Measurements from ENCODE around the gene GOT2. TPM values are rescaled to one million over a fixed set of nuclear protein-coding genes. Genes with fewer than 3 reads are reported as not detected.
"Not testable (repeated sequence)": the region's sequence is repeated elsewhere in the genome, so short reads cannot be mapped to it uniquely, and the experiment has no call there.

Gene GOT2
- total RNA-seq, 8 experiments from 2014 or later: 63.0 to 116 (median 76.8) TPM

DNA sequence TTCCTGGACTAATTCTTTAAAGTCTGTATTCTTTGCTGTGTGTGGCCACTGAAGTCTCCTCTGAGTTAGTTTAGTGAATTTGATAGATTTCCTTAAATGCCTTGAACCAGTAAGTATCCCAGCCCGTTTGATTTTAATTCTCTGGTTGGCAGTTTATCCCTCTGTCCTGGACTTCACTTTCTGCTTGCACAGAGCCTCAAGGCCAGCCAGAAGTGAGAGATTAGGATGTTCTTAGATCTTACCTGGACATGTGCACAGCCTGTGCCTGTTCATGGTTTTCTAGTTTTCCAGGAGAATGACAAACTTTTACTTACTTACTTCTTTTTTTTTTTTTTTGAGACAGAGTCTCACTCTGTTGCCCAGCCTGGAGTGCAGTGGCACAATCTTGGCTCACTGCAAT lies 38.7 kb downstream of the GOT2 start:
- H3K4me3 ChIP-seq: no peak overlapping the region
- no peak overlapping the region for H3K27ac ChIP-seq
- 0 to 100% (median 42%) methylated on average over 1 of the region's 1 CpG; no CpG with 5 or more reads in 4 of the 10 experiments for WGBS, 10 experiments
- no peak for ATAC-seq (replicated peaks in 6 of 8)
- in situ Hi-C loops (cut with MboI; ENCODE audit: low pct_unique_long_range_greater_than_20kb in 2 of 9, low sequenced_read_pairs in 9 of 9, unreplicated experiment in 9 of 9): no loop called here
- H3K4me1 ChIP-seq (replicated peaks in 1 of 2): no peaks in the 10 kb centered on the region

DNA sequence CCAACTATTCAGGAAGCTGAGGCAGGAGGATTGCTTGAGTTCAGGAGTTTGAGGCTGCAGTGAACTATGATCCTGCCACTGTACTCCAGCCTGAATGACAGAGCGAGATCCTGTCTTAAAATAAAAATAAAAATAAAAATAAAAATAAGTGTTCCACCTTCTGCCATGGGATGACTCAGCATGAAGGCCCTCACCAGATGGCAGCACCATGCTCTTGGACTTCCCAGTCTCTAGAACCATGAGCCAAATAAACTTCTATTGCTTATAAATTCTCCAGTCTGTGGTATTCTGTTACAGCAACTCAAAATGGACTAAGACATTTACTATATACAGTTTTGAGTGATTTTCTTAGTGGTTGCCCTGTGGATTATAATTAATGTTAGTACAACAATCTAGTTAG lies 41.7 kb downstream of the GOT2 start:
- no peaks in the 10 kb centered on the region for H3K4me1 ChIP-seq (replicated peaks in 1 of 2)
- 43 to 100% (median 86%) methylated on average over 1 of the region's 1 CpG; no CpG with 5 or more reads in 4 of the 10 experiments for WGBS, 10 experiments
- ATAC-seq (replicated peaks in 6 of 8): no peak
- no peak overlapping the region for H3K4me3 ChIP-seq
- in situ Hi-C loops (cut with MboI; ENCODE audit: low pct_unique_long_range_greater_than_20kb in 2 of 9, low sequenced_read_pairs in 9 of 9, unreplicated experiment in 9 of 9): no loop called here
- H3K27ac ChIP-seq: no peak overlapping the region

DNA sequence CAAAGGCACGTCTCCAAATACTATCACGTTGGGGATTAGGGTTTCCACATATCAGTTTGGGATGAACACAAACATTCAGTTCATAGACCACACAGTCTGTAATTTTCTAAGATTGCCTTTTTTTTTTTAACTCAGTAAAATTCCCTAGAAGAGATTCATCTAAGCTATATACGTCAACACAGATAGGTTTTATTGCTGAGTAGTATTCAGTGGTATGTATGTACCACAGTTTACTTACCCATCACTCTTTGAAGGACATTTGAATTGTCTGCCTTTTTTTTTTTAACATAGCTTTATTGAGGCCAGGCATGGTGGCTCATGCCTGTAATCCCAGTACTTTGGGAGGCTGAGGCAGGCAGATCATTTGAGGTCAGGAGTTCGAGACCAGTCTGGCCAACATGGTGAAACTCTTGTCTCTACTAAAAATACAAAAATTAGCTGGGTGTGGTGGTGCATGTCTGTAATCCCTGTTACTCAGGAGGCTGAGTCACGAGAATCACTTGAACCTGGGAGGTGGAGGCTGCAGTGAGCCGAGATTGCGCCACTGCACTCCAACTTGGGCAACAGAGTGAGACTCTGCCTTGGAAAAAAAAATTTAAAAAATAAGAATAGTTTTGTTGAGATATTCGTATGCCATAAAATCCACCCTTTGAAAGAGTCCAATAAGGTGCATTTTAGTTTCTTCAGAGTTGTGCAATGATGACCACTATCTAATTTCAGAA lies 47.0 kb downstream of the GOT2 start:
- H3K27ac ChIP-seq; in situ Hi-C loops (cut with MboI; ENCODE audit: low pct_unique_long_range_greater_than_20kb in 2 of 9, low sequenced_read_pairs in 9 of 9, unreplicated experiment in 9 of 9); H3K4me1 ChIP-seq (replicated peaks in 1 of 2); ATAC-seq (replicated peaks in 6 of 8); H3K4me3 ChIP-seq: not testable (repeated sequence)
- 0 to 89% (median 64%) methylated on average over 2 to 6 of the region's 8 CpGs; no CpG with 5 or more reads in 2 of the 10 experiments for WGBS, 10 experiments

DNA sequence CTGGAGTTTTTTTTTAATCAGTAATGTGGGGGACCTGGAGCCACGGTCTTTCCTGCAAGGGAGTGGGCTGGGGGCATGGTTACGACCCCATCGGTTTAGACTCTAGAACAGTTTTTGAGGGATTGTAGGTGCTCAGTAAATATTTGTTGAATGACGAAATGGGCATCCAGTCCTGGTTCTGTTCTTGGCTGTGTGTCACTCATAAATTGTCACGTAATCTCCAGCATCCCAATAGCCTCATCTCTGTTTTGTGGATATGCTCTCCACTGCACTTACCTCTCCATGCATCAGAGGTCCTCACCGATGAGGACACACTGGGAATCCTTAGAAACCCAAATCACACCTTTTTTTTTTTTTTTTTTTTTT lies 49.0 kb downstream of the GOT2 start:
- H3K4me3 ChIP-seq: peak overlapping the region in 1 of 5 donors; percentile 68
- no peak overlapping the region for H3K27ac ChIP-seq
- in situ Hi-C loops (cut with MboI; ENCODE audit: low pct_unique_long_range_greater_than_20kb in 2 of 9, low sequenced_read_pairs in 9 of 9, unreplicated experiment in 9 of 9): no loop called here
- ATAC-seq (replicated peaks in 6 of 8): no peak
- 43 to 100% (median 90%) methylated on average over 1 to 4 of the region's 6 CpGs for WGBS, 10 experiments
- H3K4me1 ChIP-seq (replicated peaks in 1 of 2): peaks cover 6 to 9% of the 10 kb centered on the region in 2 donors

DNA sequence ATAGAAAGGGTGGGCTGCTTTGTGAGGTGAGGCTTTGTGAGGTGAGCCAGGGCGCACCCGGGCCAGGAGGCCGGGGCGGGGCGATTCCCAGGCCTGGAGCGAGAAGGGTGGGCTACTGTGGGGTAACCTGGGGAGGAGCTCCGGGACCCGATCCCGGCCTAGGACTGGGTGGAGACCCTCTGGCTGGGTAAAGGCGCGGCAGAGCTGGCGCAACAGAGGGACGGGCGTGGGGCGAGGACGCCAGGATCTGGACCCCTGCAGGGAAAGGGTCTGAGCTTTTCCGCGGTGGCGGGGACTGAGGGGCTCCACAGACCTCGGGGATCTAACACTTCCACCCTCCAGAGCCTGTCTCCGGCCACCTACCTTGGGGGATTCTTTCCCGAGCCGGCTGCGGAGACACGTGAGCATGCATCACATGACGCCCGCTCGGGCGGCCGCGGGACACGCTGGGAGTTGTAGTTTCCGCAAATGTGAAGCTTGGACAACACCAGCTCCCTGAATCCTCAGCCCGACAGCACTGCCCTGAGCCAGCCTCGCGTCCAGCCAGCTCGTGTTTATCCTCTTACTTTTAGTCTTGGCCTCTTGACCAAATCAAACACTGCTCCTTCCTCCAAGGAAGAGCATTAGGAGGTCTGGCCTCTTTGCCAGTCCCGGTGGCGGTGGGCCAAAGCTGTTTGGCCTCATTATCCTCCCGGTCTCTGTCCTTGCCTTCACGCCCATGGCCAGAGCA lies 49.6 kb downstream of the GOT2 start, which contains the start of gene SLC38A7:
Gene SLC38A7, minus strand, starts transcription at position 417 of the 730 bp plus-strand sequence. CDS start 4,644 bp downstream, outside the sequence.
- in situ Hi-C loops (cut with MboI; ENCODE audit: low pct_unique_long_range_greater_than_20kb in 2 of 9, low sequenced_read_pairs in 9 of 9, unreplicated experiment in 9 of 9): no loop called here
- H3K27ac ChIP-seq: no peak within 1 kb of the TSS
- 0 to 100% (median 11%) methylated on average over 1 to 15 of the region's 41 CpGs; no CpG with 5 or more reads in 3 of the 10 experiments for WGBS, 10 experiments
- H3K4me3 ChIP-seq: peak within 1 kb of the TSS; percentile 53 to 90 (median 68)
- peak; percentile 92 to 99 (median 98) for ATAC-seq (replicated peaks in 6 of 8)
- H3K4me1 ChIP-seq (replicated peaks in 1 of 2): peaks cover 6 to 9% of the 10 kb centered on the region in 2 donors

DNA sequence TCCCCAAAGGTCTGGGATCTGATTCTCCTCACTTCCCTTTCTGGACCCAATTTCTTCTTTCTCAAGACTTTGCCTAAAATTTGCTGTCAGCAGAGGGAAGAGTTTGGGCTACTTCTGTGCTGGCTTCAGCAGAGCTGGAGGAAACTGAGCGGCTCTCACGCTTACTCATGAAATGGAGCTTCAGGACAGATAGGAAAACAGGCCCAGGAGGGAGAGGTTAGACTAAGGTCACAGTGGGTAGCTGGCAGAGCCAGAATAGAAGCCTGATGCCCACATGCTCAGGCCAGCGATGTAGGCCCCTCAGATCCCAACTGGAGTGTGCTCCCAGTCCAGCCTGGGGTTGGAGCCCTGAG lies 50.1 kb downstream of the GOT2 start:
- Histone ChIP-seq H3K27ac (no peak overlapping the region), H3K4me3 (peak overlapping the region; percentile 53 to 90 (median 68)), H3K4me1 (replicated peaks in 1 of 2) (peaks cover 6 to 9% of the 10 kb centered on the region in 2 donors)
- in situ Hi-C loops (cut with MboI; ENCODE audit: low pct_unique_long_range_greater_than_20kb in 2 of 9, low sequenced_read_pairs in 9 of 9, unreplicated experiment in 9 of 9): no loop called here
- WGBS, 10 experiments: 6 to 50% (median 47%) methylated on average over 1 to 3 of the region's 3 CpGs; no CpG with 5 or more reads in 5 of the 10 experiments
- ATAC-seq (replicated peaks in 6 of 8): peak in 2 of 8 experiments; percentile 35 to 40

DNA sequence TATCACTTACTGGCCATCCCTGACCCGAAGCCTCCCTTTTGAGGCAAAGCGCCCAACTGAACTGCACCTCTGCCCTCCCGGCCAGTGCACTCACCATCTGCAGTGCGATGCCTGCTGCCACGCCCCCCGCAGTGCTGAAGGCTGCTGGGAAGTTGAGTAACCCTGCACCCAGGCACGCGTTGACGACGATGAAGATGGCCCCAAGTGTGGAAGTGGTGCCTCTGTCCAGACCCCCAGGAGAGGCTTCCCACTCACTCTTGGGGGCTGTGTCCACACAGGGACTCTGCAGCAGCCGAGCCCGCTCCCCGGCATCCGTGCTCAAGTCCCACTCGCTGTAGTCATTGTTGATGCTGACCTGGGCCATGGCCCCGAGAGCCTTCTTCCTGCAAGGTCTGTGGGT lies 54.4 kb downstream of the GOT2 start:
- Histone ChIP-seq H3K4me3 (no peak overlapping the region), H3K27ac (no peak overlapping the region), H3K4me1 (replicated peaks in 1 of 2) (peaks cover 6 to 7% of the 10 kb centered on the region in 2 donors)
- ATAC-seq (replicated peaks in 6 of 8): no peak
- in situ Hi-C loops (cut with MboI; ENCODE audit: low pct_unique_long_range_greater_than_20kb in 2 of 9, low sequenced_read_pairs in 9 of 9, unreplicated experiment in 9 of 9): no loop called here
- WGBS, 10 experiments: 70 to 100% (median 92%) methylated on average over 1 to 7 of the region's 16 CpGs; no CpG with 5 or more reads in 3 of the 10 experiments

DNA sequence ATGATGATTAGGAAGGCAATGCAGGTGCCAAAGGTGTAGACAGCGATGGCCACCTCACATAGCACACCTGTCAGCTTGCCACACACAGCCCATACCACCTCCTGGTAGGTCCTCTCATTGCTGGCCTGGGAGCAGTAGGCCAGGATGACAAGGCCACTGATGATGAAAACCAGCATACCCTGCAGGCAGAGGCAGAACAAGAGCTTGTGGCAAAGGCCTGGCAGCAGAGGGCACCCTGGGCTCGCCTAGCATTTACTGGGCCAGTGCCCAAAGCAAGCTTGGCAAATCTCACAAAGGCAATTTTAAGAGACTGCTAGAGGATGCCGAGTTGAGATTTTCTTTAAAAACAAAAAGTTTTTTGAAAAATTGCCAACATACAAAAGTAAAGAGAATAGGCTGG lies 55.4 kb downstream of the GOT2 start:
- in situ Hi-C loops (cut with MboI; ENCODE audit: low pct_unique_long_range_greater_than_20kb in 2 of 9, low sequenced_read_pairs in 9 of 9, unreplicated experiment in 9 of 9): no loop called here
- Histone ChIP-seq H3K27ac (no peak overlapping the region), H3K4me3 (no peak overlapping the region), H3K4me1 (replicated peaks in 1 of 2) (peaks cover 1 to 2% of the 10 kb centered on the region in 2 donors)
- ATAC-seq (replicated peaks in 6 of 8): no peak
- 0 to 93% (median 60%) methylated on average over 1 to 2 of the region's 3 CpGs; no CpG with 5 or more reads in 6 of the 10 experiments for WGBS, 10 experiments

DNA sequence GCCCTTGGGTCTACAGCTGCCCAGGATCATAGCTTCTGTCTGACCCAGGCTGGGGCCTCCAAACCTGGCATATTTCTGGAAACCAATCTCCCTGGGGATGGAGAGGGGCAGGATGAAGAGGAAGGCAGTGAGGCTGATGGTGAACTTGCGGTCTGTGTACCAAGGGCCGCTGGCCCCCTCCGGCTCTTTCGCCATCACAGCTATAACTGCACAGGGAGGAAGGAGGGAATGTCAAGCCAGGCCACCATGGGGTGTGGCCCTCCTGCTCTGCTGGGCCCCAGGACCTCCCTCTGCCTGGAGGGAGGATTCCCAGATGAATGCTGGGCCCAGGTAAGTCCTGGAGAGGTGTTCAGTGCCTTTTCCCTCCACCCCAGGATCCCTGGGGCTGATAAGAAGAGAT lies 55.8 kb downstream of the GOT2 start:
- no peak overlapping the region for H3K27ac ChIP-seq
- WGBS, 10 experiments: 90 to 100% (median 97%) methylated on average over 1 to 4 of the region's 4 CpGs; no CpG with 5 or more reads in 6 of the 10 experiments
- in situ Hi-C loops (cut with MboI; ENCODE audit: low pct_unique_long_range_greater_than_20kb in 2 of 9, low sequenced_read_pairs in 9 of 9, unreplicated experiment in 9 of 9): no loop called here
- no peak overlapping the region for H3K4me3 ChIP-seq
- ATAC-seq (replicated peaks in 6 of 8): no peak
- H3K4me1 ChIP-seq (replicated peaks in 1 of 2): no peaks in the 10 kb centered on the region

DNA sequence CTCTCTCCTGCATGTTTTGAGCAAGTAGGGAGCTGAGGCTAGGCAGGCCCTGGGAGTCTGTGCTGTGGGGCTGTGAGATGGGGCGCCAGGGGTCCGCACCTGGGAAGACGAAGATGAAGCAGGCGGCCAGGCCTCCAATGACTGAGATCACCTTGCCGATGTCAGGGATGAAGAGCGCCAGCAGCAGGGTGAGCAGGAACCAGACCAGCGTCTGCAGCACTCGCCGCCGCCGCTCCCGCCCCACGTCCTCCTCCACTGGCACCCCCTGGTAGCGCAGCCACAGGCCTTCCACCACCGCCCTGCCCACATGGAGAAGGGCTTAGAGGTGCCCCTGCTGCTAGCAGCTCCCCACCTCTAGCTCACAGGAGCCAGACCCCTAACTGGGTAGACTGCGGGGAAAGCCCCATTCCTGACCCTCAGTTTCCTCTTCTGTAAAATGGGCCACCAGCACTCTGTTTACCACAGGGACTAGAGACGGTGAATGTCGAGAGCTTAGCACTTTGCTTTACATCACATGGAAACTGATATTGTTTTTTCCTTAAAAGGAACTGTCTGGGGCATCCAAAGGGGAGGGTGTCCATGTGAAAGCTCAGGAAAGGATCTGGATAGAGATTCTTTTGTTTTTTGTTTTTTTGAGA lies 63.1 kb downstream of the GOT2 start:
- H3K4me3 ChIP-seq: no peak overlapping the region
- no peak for ATAC-seq (replicated peaks in 6 of 8)
- H3K4me1 ChIP-seq (replicated peaks in 1 of 2): no peaks in the 10 kb centered on the region
- WGBS, 10 experiments: 79 to 100% (median 92%) methylated on average over 2 to 10 of the region's 18 CpGs; no CpG with 5 or more reads in 4 of the 10 experiments
- in situ Hi-C loops (cut with MboI; ENCODE audit: low pct_unique_long_range_greater_than_20kb in 2 of 9, low sequenced_read_pairs in 9 of 9, unreplicated experiment in 9 of 9): loop anchor here in 4 of 9 experiments (25.0 kb wide), 2 partner anchors 334 to 359 kb away; no protein-coding TSS in a partner anchor
- H3K27ac ChIP-seq: no peak overlapping the region

DNA sequence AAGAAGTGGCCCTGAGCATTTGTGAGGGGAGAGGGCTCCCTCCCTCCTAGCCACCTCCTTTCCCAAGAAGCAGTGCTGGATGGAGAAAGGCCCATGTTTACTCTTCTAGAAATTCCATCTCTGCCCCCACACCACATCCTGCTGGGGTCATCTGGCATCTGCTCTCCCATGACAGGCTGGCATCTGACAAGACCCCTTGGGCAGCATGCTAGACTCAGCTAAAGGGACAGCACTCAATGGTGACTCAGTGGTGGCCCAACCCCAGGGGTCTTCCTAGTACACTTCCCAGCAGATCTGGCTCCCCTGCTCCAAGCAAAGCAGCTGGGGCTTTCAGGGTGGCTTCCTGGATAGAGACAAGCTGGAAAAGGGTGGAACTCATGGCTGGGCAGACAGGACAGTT lies 63.9 kb downstream of the GOT2 start:
- in situ Hi-C loops (cut with MboI; ENCODE audit: low pct_unique_long_range_greater_than_20kb in 2 of 9, low sequenced_read_pairs in 9 of 9, unreplicated experiment in 9 of 9): loop anchor here in 4 of 9 experiments (25.0 kb wide), 2 partner anchors 333 to 358 kb away; no protein-coding TSS in a partner anchor
- no peaks in the 10 kb centered on the region for H3K4me1 ChIP-seq (replicated peaks in 1 of 2)
- no peak overlapping the region for H3K4me3 ChIP-seq
- no peak overlapping the region for H3K27ac ChIP-seq
- no peak for ATAC-seq (replicated peaks in 6 of 8)

DNA sequence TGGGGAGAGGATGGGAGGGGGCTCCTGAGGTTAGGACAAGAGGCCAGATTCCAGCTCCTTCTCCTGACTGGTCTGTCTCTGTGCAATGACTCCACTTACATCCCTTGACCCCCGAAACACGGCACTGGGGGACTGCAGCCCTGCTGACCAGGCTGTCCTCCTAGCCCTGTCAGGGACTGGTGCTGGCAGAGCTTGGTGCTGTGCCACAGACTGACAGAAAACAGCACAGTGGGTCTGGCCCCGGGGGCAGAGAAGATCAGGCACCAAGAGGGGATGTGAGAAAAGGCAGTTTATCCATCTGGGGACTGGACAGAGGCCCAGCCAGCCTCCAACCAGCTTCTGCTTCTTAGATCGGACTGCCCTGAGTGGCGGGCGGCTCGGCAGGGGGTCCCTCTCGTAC lies 68.9 kb downstream of the GOT2 start:
- 60% methylated on average over 1 of the region's 8 CpGs; no CpG with 5 or more reads in 9 of the 10 experiments for WGBS, 10 experiments
- Histone ChIP-seq H3K27ac (no peak overlapping the region), H3K4me3 (no peak overlapping the region), H3K4me1 (replicated peaks in 1 of 2) (no peaks in the 10 kb centered on the region)
- no peak for ATAC-seq (replicated peaks in 6 of 8)
- in situ Hi-C loops (cut with MboI; ENCODE audit: low pct_unique_long_range_greater_than_20kb in 2 of 9, low sequenced_read_pairs in 9 of 9, unreplicated experiment in 9 of 9): loop anchor here in 4 of 9 experiments (25.0 kb wide), 2 partner anchors 328 to 353 kb away; no protein-coding TSS in a partner anchor

All from motor neuron (in vitro differentiated cells).